ENCODE data around the gene RASL11A. TPM values are rescaled to one million over a fixed set of nuclear protein-coding genes. Genes with fewer than 3 reads are reported as not detected.

Gene RASL11A
- polyA plus RNA-seq, 2 of the 4 experiments (the other 2 are of a cell fraction): 2.1 to 4.7 TPM

GRCh38 chr13:27229642-27230041 is 41.0 kb upstream of the RASL11A start:
- no peak overlapping the region for H3K27ac ChIP-seq

DNA sequence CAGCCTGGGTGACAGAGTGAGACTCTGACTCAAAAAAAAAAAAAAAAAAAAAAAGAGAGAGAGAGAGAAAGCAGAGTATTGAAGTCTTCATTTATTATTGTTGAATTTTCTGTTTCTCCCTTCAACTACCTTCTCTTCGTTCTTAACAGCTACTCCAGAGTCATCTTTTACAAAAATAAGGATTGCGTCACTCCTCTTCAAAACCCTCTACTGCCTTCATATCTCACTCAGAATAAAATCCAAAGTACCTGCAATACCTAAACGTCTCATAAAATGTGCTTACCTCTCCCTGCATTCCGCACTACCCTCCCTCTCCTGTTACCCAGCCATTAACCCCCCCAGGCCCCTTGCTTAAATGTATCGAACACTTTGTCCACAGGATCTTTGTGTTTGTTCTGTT is 36.7 kb upstream of the RASL11A start:
- no peak for ATAC-seq
- no peak overlapping the region for H3K4me3 ChIP-seq
- no peaks in the 10 kb centered on the region; the same call in 1 of the 3 replicates for H3K9me3 ChIP-seq
- ChIA-PET CTCF (no interaction called here), POLR2A (interaction anchor here (0.7 kb wide), 1 partner anchor 98 kb away, joined by 8 read pairs; no protein-coding TSS in a partner anchor)
- no peaks in the 10 kb centered on the region for H3K4me1 ChIP-seq
- 67% methylated on average over 5 of the region's 5 CpGs for WGBS (ENCODE audit: missing lambda C conversion rate)
- no peak overlapping the region for H3K4me2 ChIP-seq
- no peak overlapping the region for H3K27ac ChIP-seq
- TF ChIP-seq MYC (IDR thresholded peaks at IDR 0.05; ENCODE audit: borderline replicate concordance, low read length) (no peak), ELK1 (IDR thresholded peaks at IDR 0.05; ENCODE audit: low read depth, low read length) (no peak), POLR2AphosphoS2 (conservative IDR thresholded peaks at IDR 0.05; ENCODE audit: low read length) (no peak), CEBPB (IDR thresholded peaks at IDR 0.05) (0 out of 4 replicates have a peak, but pooled peaks of 1 of the 2 experiments have one; percentile 17)
- FAIRE-seq: no peak
- DNase-seq (ENCODE audit: low read depth in 1 of 2, low spot score in 1 of 2): no peak

More at GRCh38 chr13:27229642-27230041, 41.0 kb upstream of the RASL11A start:
- Histone ChIP-seq H3K4me3 (no peak overlapping the region), H3K4me1 (no peaks in the 10 kb centered on the region), H3K9me3 (peaks cover 5% of the 10 kb centered on the region), H3K4me2 (no peak overlapping the region)
- FAIRE-seq (no peak), ATAC-seq (no peak), DNase-seq (ENCODE audit: low read depth in 1 of 2, low spot score in 1 of 2) (no peak)
- TF ChIP-seq FOSB (CRISPR knock-in tag; IDR thresholded peaks at IDR 0.05) (no peak), USF2 (IDR thresholded peaks at IDR 0.05) (no peak), REST (IDR thresholded peaks at IDR 0.05) (no peak), HEYL (CRISPR knock-in tag; IDR thresholded peaks at IDR 0.05) (no peak), BHLHE40 (IDR thresholded peaks at IDR 0.05; ENCODE audit: low read depth, low read length) (no peak), RFX5 (IDR thresholded peaks at IDR 0.05) (no peak), EP300 (IDR thresholded peaks at IDR 0.05) (no peak), TFCP2L1 (CRISPR knock-in tag; IDR thresholded peaks at IDR 0.05) (no peak), HDAC2 (IDR thresholded peaks at IDR 0.05) (no peak), POLR2A (IDR thresholded peaks at IDR 0.05; ENCODE audit: low read length) (no peak), ESRRA (IDR thresholded peaks at IDR 0.05; ENCODE audit: borderline replicate concordance, low read length) (no peak), MAZ (IDR thresholded peaks at IDR 0.05; ENCODE audit: borderline replicate concordance, low read depth, low read length) (no peak), HES2 (IDR thresholded peaks at IDR 0.05) (no peak), RAD21 (conservative IDR thresholded peaks at IDR 0.05 in 1 of 2, IDR thresholded peaks at IDR 0.05 in 1 of 2) (no peak), HOXB13 (CRISPR knock-in tag; IDR thresholded peaks at IDR 0.05; ENCODE audit: low read depth) (no peak), SMC3 (IDR thresholded peaks at IDR 0.05) (no peak), TP53 (CRISPR knock-in tag; IDR thresholded peaks at IDR 0.05) (no peak)
- TF ChIP-seq, protein P1, sequence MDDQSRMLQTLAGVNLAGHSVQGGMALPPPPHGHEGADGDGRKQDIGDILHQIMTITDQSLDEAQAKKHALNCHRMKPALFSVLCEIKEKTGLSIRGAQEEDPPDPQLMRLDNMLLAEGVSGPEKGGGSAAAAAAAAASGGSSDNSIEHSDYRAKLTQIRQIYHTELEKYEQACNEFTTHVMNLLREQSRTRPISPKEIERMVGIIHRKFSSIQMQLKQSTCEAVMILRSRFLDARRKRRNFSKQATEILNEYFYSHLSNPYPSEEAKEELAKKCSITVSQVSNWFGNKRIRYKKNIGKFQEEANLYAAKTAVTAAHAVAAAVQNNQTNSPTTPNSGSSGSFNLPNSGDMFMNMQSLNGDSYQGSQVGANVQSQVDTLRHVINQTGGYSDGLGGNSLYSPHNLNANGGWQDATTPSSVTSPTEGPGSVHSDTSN (IDR thresholded peaks at IDR 0.05): no peak
- TF ChIP-seq, protein P2, sequence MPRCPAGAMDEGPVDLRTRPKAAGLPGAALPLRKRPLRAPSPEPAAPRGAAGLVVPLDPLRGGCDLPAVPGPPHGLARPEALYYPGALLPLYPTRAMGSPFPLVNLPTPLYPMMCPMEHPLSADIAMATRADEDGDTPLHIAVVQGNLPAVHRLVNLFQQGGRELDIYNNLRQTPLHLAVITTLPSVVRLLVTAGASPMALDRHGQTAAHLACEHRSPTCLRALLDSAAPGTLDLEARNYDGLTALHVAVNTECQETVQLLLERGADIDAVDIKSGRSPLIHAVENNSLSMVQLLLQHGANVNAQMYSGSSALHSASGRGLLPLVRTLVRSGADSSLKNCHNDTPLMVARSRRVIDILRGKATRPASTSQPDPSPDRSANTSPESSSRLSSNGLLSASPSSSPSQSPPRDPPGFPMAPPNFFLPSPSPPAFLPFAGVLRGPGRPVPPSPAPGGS (IDR thresholded peaks at IDR 0.05): no peak
- 60% methylated on average over 3 of the region's 3 CpGs for WGBS (ENCODE audit: missing lambda C conversion rate)
- ChIA-PET POLR2A (no interaction called here), CTCF (no interaction called here)

Measured in A549 (cell line).